Tibial artery (tissue), 4 donors: Measurements from ENCODE around the gene NANOS3.
A peak's percentile ranks its signal among the peaks of the same experiment; 100 is the strongest.

ENCODE experiments used
- DNase-seq, 2 donors: peaks; one replicate each; pipeline ENCODE4 v3.0.0-alpha.2; 2019
- H3K27ac ChIP-seq, 2 donors: fragments of 200-600 bp; sonication (generic) in 1 of 2; 1 replicate in 1 of 2; 2 replicates in 1 of 2; pipeline ENCODE4 v1.5.1; 2018 to 2019; ENCODE audit warnings: mild to moderate bottlenecking in 1 of 2
- H3K27me3 ChIP-seq, 2 donors: fragments of 200-600 bp; sonication (generic) in 1 of 2; one replicate each; pipeline versions ENCODE4 v1.5.1 to v1.6.0; 2016 to 2019
- H3K36me3 ChIP-seq, 3 donors: fragments of 200-600 bp; sonication (generic) in 2 of 3; one replicate each; pipeline ENCODE4 v1.5.1; 2016 to 2019; ENCODE audit warnings: mild to moderate bottlenecking in 2 of 3
- H3K4me1 ChIP-seq, 4 donors: fragments of 200-600 bp; sonication (generic) in 2 of 4; 1 replicate in 3 of 4; 2 replicates in 1 of 4; pipeline ENCODE4 v1.5.1; 2016 to 2019
- H3K4me3 ChIP-seq, 2 donors: fragments of 200-600 bp; sonication (generic) in 1 of 2; 1 replicate in 1 of 2; 2 replicates in 1 of 2; pipeline ENCODE4 v1.5.1; 2018 to 2019; ENCODE audit warnings: mild to moderate bottlenecking in 2 of 2
- H3K9me3 ChIP-seq, 3 donors: fragments of 200-600 bp; sonication (generic) in 1 of 3; one replicate each; pipeline ENCODE4 v1.5.1; 2016 to 2019
- intact Hi-C: fragments of 100-400 bp; cut with DNase I; formaldehyde crosslinking; loops from one replicate; pipeline ENCODE4 v1.15.0; 2023; ENCODE audit warnings: low total_unique reads
- TF ChIP-seq, protein P1 (sequence below), 2 experiments: fragments of 200-600 bp in 1 of 2; fragments of 450-650 bp in 1 of 2; IDR thresholded peaks; one replicate each; pipeline ENCODE4 v1.5.1; 2017 to 2019; ENCODE audit warnings: antibody characterized with exemption in 2 of 2, mild to moderate bottlenecking in 1 of 2, moderate library complexity in 1 of 2

NANOS3 gene

DNA sequence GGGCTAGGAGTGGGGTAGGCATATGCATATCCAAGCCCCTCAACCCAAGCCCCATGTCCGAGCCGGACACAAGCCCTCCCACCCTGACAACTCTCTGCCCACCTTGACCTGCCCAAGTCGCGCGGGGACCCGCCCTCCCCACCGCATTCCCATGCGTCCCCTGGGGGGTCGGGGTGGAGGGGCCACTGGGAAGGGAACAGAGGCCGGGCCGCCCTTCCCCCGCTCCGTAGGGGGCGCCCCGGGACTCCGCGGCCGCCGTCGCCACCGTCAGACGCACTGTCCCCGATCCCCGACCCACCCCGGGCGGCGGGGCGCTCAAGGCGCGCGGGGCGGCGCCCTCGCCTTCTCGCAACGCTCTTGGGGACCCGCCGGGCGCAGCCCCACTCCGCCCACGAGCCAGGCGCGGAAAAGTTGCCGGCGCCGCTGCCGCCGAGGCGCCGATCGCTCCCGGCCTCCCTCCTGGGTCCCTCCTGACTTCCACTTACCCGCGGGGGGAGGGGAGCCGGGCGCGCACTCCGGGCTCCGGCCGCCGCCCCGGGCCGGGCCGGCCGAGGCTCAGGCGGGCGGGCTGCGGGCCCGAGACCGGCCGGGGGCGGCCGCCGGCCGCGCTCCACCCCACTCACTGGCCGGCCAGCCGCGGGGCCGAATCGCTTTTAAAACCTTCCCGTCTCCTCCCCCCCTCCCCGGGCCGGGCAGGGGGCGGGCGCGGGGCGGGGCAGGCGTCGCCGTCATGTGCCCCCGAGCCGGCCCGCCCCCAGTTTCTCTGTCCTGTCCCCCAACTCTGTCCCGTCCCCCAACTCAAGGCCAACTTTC is 34.4 kb upstream of the NANOS3 start:
- Histone ChIP-seq H3K4me1 (peaks cover 9 to 74% (median 45%) of the 10 kb centered on the region in 4 donors), H3K9me3 (no peaks in the 10 kb centered on the region), H3K27ac (peak overlapping the region; percentile 99), H3K36me3 (no peaks in the 10 kb centered on the region), H3K4me3 (peak overlapping the region; percentile 97 to 99), H3K27me3 (no peaks in the 10 kb centered on the region)
- TF ChIP-seq, protein P1, sequence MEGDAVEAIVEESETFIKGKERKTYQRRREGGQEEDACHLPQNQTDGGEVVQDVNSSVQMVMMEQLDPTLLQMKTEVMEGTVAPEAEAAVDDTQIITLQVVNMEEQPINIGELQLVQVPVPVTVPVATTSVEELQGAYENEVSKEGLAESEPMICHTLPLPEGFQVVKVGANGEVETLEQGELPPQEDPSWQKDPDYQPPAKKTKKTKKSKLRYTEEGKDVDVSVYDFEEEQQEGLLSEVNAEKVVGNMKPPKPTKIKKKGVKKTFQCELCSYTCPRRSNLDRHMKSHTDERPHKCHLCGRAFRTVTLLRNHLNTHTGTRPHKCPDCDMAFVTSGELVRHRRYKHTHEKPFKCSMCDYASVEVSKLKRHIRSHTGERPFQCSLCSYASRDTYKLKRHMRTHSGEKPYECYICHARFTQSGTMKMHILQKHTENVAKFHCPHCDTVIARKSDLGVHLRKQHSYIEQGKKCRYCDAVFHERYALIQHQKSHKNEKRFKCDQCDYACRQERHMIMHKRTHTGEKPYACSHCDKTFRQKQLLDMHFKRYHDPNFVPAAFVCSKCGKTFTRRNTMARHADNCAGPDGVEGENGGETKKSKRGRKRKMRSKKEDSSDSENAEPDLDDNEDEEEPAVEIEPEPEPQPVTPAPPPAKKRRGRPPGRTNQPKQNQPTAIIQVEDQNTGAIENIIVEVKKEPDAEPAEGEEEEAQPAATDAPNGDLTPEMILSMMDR (IDR thresholded peaks at IDR 0.05): peak in 1 of 2 experiments; percentile 12
- intact Hi-C loops: loop anchor here (10.0 kb wide), 2 partner anchors 688 to 1048 kb away; partner anchors contain the start of genes IER2, JUNB and STX10
- DNase-seq: peak; percentile 89 to 94

DNA sequence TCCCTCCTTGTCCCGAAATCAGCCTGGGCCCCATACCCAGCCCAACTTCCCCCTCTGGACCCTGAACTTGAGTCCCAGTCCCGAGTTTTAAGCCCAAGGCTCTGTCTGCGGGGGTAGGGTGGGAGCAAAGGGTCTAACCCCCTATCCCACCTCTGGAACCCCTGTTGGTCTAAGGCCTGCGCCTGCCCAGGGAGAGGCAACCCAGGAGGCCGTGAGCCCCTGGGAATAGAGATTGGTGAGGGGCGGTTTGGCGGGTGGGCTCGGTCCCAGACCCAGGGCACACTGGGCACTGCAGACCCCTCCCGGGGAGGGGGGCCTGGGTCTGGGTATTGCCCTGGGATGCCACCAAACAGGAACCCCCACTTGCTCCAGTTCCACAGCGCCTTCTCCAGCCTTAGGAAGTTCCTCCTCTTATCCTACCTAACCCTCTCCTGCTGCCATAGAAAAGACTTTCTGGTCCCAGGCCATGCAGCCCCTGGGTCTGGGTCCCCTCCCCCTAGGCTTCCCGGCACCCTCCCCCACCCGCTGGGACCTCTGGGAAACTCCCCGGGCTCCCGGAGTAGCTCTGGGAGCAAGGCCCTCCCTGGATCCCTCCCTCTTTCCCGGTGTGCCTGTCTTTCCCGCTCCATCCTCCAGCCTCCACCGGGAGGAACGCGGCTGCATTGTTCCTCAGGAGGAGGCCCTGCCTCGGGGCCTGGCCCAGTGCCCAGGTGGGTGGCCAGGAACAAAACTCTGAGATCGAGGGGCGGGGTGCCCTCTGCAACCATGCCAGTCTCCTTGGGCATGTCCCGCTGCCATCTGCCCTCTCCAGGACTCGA is 33.6 kb upstream of the NANOS3 start:
- no peaks in the 10 kb centered on the region for H3K27me3 ChIP-seq
- H3K4me1 ChIP-seq: peaks cover 9 to 74% (median 41%) of the 10 kb centered on the region in 4 donors
- peak overlapping the region; percentile 99 for H3K27ac ChIP-seq
- no peaks in the 10 kb centered on the region for H3K9me3 ChIP-seq
- TF ChIP-seq, protein P1 (IDR thresholded peaks at IDR 0.05): no peak
- H3K4me3 ChIP-seq: peak overlapping the region; percentile 97 to 99
- DNase-seq: peak in 1 of 2 donors; percentile 85
- intact Hi-C loops: loop anchor here (10.0 kb wide), 2 partner anchors 689 to 1049 kb away; partner anchors contain the start of genes IER2, JUNB and STX10
- H3K36me3 ChIP-seq: no peaks in the 10 kb centered on the region

DNA sequence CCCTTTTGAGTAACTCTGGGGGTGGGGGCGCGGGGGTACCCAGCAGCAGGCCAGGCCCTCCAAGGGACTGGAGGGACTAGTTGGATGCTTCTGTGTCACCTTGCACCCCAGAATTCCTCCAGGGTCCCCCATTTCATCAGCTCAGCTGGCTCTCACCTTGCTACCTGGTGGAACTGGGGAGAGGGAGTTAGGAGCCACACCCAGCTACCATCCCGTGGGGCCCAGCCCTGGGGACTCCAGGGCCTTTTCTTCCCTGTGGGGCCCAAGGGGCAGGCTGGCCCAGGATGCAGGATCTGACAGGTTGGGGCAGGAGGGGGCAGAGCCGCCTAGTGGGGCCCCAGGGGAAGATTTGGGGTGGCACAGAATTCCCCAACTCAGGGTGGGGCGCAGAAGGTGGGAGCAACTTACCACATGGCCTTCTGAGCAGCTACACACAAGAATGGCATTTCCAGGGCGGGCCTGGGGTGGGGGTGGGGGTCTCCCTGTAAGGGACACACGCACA is 32.8 kb upstream of the NANOS3 start:
- Histone ChIP-seq H3K4me1 (peaks cover 9 to 72% (median 41%) of the 10 kb centered on the region in 4 donors), H3K9me3 (no peaks in the 10 kb centered on the region), H3K27me3 (no peaks in the 10 kb centered on the region), H3K36me3 (no peaks in the 10 kb centered on the region), H3K27ac (peak overlapping the region; percentile 99), H3K4me3 (no peak overlapping the region)
- intact Hi-C loops: loop anchor here (10.0 kb wide), 2 partner anchors 689 to 1049 kb away; partner anchors contain the start of genes IER2, JUNB and STX10
- TF ChIP-seq, protein P1 (IDR thresholded peaks at IDR 0.05): no peak
- no peak for DNase-seq

DNA sequence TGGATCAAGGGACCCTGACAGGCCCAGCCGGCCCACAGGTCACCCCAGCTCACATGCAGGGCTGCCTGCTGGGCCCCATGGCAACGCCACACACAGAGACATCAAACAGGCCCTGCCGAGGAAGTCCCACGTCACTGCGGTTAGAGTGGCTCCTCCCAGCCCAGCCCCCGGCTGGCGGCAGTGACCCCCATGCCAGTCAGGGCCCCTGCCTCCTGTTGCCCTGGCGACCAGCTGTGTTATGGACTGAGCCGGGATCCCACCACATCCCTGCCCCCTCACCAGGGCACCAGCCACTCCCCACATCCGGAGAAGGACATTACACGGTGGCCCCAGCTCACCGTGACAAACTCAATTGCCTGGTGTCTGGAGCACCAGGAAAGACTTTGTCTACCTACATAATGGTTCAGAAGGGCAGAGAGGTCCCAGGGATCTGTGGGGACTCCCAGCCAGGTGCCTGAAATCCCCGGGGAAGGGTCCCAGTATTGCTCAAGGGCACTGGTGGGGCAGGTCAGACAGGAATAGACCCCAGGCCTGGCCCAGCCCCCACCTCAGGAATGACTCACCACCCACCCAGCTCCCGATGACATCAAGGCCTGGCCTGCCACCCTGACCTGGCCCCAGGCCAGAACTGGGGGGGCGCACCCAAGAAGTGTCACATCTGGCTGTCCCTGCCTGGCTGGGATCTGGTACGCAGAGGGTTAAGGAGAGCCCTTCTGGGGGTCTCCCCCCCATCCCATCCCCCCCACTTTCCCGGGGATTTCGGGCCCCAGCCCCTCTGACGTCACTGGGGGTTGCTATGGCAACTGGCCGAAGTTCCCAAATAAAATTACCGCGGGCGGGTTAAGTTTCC is 30.2 kb upstream of the NANOS3 start:
- intact Hi-C loops: loop anchor here (10.0 kb wide), 2 partner anchors 692 to 1052 kb away; partner anchors contain the start of genes IER2, JUNB and STX10

More for the DNA sequence above, 30.2 kb upstream of the NANOS3 start:
- Histone ChIP-seq H3K4me1 (peaks cover 9 to 75% (median 63%) of the 10 kb centered on the region in 4 donors), H3K27ac (peak overlapping the region; percentile 99), H3K4me3 (peak overlapping the region; percentile 55 to 63), H3K27me3 (no peaks in the 10 kb centered on the region), H3K9me3 (no peaks in the 10 kb centered on the region), H3K36me3 (no peaks in the 10 kb centered on the region)
- TF ChIP-seq, protein P1 (IDR thresholded peaks at IDR 0.05): no peak
- peak; percentile 91 to 96 for DNase-seq
